ENCODE results near the gene FGF9.

Gene FGF9

DNA sequence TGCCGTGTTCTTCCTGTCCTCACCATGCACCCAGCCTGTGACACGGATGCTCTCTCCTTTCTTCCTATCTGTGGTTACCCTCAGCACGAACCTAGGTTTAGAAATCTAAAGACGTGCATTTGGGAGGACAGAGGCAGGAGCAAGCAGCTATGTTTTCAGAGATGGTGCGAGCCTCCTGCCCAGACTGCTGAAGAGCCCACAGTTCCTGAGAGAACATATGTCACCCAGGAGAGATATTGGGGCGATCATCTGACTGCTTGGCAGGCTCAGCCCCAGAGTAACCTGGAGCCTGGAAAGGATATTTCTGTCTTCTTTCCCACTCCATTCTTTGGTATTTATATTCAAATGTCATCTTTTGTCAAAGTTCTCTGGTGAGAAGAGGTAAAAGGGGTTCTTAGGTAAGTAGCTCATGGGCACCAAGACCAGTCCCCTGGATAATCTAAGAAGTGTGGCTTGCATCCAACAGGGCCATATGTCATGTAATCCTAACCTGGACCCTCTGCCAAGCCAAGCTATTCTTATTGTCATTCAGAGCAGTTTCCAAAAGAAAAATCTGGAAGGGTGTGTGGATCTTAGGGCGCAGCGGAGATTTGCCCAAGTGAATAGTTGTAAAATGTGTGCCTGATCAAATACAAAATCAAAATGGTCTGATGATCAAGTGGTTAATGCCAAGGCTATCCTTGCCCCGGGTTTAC lies 59.5 kb downstream of the FGF9 start:
- TF ChIP-seq, protein P1, sequence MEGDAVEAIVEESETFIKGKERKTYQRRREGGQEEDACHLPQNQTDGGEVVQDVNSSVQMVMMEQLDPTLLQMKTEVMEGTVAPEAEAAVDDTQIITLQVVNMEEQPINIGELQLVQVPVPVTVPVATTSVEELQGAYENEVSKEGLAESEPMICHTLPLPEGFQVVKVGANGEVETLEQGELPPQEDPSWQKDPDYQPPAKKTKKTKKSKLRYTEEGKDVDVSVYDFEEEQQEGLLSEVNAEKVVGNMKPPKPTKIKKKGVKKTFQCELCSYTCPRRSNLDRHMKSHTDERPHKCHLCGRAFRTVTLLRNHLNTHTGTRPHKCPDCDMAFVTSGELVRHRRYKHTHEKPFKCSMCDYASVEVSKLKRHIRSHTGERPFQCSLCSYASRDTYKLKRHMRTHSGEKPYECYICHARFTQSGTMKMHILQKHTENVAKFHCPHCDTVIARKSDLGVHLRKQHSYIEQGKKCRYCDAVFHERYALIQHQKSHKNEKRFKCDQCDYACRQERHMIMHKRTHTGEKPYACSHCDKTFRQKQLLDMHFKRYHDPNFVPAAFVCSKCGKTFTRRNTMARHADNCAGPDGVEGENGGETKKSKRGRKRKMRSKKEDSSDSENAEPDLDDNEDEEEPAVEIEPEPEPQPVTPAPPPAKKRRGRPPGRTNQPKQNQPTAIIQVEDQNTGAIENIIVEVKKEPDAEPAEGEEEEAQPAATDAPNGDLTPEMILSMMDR (IDR thresholded peaks at IDR 0.05; ENCODE audit: insufficient read depth, low read length): no peak
- no peak for TF ChIP-seq SPI1 (IDR thresholded peaks at IDR 0.05; ENCODE audit: borderline replicate concordance, low read depth)
- TF ChIP-seq, protein P2, sequence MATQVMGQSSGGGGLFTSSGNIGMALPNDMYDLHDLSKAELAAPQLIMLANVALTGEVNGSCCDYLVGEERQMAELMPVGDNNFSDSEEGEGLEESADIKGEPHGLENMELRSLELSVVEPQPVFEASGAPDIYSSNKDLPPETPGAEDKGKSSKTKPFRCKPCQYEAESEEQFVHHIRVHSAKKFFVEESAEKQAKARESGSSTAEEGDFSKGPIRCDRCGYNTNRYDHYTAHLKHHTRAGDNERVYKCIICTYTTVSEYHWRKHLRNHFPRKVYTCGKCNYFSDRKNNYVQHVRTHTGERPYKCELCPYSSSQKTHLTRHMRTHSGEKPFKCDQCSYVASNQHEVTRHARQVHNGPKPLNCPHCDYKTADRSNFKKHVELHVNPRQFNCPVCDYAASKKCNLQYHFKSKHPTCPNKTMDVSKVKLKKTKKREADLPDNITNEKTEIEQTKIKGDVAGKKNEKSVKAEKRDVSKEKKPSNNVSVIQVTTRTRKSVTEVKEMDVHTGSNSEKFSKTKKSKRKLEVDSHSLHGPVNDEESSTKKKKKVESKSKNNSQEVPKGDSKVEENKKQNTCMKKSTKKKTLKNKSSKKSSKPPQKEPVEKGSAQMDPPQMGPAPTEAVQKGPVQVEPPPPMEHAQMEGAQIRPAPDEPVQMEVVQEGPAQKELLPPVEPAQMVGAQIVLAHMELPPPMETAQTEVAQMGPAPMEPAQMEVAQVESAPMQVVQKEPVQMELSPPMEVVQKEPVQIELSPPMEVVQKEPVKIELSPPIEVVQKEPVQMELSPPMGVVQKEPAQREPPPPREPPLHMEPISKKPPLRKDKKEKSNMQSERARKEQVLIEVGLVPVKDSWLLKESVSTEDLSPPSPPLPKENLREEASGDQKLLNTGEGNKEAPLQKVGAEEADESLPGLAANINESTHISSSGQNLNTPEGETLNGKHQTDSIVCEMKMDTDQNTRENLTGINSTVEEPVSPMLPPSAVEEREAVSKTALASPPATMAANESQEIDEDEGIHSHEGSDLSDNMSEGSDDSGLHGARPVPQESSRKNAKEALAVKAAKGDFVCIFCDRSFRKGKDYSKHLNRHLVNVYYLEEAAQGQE (IDR thresholded peaks at IDR 0.05; ENCODE audit: insufficient replicate concordance, low read depth): no peak
- no peak for TF ChIP-seq POLR2AphosphoS5 (IDR thresholded peaks at IDR 0.05; ENCODE audit: low read depth)
- no peak for TF ChIP-seq GABPA (IDR thresholded peaks at IDR 0.05; ENCODE audit: low read depth)
- no peak overlapping the region for H3K27ac ChIP-seq (replicated peaks)
- DNase-seq (ENCODE audit: low read depth in 1 of 2, low spot score in 1 of 2): no peak
- H3K4me3 ChIP-seq (replicated peaks; ENCODE audit: insufficient read depth, low read length): no peak overlapping the region
- no peaks in the 10 kb centered on the region for H3K27me3 ChIP-seq (ENCODE audit: insufficient read depth, poor library complexity, severe bottlenecking)

DNA sequence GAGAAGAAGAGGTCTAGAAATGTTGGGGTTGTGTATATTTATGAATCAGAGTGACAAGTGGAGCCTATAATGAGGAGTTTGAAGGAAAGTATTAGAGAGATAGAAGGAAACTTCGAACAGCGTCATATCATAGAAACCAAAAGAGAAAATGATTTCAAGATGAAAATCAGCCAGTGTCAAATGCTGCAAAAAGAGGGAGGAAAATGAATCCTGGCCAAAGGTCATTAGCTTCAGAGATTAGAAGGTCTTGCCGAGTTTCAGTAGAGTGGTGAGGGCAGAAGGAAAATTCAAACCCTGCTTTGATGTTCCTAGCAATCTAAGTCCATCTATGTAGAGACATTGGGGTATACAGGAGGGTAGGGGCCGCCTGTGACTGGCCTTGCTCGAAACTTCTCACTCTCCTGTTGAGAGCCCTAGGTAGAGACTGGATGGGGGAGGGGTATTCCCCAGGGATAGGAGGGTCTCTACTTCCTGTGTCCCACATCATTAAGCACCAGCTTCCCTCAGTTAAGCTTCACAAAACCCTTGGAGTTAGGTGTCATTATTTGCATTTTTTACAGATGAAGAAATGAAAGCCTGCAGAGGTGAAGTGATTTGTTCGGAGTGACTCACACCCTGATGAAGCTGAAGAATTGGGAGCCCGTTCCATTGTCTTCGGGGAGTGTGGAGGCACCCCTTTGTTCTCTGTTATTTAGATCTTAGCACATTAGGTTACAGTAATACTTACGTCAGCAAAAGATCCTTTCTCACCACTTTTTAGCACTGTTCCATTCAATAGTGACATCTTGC lies 62.8 kb downstream of the FGF9 start:
- H3K27ac ChIP-seq (replicated peaks): no peak overlapping the region
- H3K4me3 ChIP-seq (replicated peaks; ENCODE audit: insufficient read depth, low read length): no peak overlapping the region
- TF ChIP-seq, protein P1 (IDR thresholded peaks at IDR 0.05; ENCODE audit: insufficient read depth, low read length): no peak
- TF ChIP-seq, protein P2 (IDR thresholded peaks at IDR 0.05; ENCODE audit: insufficient replicate concordance, low read depth): no peak
- TF ChIP-seq SPI1 (IDR thresholded peaks at IDR 0.05; ENCODE audit: borderline replicate concordance, low read depth) (no peak), POLR2AphosphoS5 (IDR thresholded peaks at IDR 0.05; ENCODE audit: low read depth) (no peak), GABPA (IDR thresholded peaks at IDR 0.05; ENCODE audit: low read depth) (no peak)
- H3K27me3 ChIP-seq (ENCODE audit: insufficient read depth, poor library complexity, severe bottlenecking): no peaks in the 10 kb centered on the region
- no peak for DNase-seq (ENCODE audit: low read depth in 1 of 2, low spot score in 1 of 2)

DNA sequence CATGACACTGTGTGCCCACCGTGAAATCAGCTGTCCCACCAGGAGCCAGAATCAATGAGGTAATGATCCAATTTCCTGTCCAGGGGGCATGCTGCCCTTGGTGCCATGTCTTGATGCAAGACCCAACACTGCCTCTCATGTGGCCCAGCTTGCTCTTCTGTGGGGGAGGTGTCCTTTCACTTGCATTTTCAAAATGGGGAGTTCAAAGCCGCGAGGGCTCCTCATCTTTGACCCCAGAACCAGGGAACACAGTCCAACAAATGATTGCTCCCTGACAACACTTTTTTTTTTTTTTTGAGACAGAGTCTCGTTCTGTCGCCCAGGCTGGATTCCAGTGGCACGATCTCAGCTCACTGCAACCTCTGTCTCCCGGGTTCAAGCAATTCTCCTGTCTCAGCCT lies 64.1 kb downstream of the FGF9 start:
- TF ChIP-seq, protein P2 (IDR thresholded peaks at IDR 0.05; ENCODE audit: insufficient replicate concordance, low read depth): no peak
- TF ChIP-seq POLR2AphosphoS5 (IDR thresholded peaks at IDR 0.05; ENCODE audit: low read depth) (no peak), SPI1 (IDR thresholded peaks at IDR 0.05; ENCODE audit: borderline replicate concordance, low read depth) (no peak), GABPA (IDR thresholded peaks at IDR 0.05; ENCODE audit: low read depth) (no peak)
- TF ChIP-seq, protein P1 (IDR thresholded peaks at IDR 0.05; ENCODE audit: insufficient read depth, low read length): no peak
- no peaks in the 10 kb centered on the region for H3K27me3 ChIP-seq (ENCODE audit: insufficient read depth, poor library complexity, severe bottlenecking)
- no peak overlapping the region for H3K4me3 ChIP-seq (replicated peaks; ENCODE audit: insufficient read depth, low read length)
- DNase-seq (ENCODE audit: low read depth in 1 of 2, low spot score in 1 of 2): no peak
- H3K27ac ChIP-seq (replicated peaks): no peak overlapping the region

All from HL-60 (cell line).